ENCODE results near the gene BCS1L.

The BCS1L gene, protein sequence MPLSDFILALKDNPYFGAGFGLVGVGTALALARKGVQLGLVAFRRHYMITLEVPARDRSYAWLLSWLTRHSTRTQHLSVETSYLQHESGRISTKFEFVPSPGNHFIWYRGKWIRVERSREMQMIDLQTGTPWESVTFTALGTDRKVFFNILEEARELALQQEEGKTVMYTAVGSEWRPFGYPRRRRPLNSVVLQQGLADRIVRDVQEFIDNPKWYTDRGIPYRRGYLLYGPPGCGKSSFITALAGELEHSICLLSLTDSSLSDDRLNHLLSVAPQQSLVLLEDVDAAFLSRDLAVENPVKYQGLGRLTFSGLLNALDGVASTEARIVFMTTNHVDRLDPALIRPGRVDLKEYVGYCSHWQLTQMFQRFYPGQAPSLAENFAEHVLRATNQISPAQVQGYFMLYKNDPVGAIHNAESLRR

DNA sequence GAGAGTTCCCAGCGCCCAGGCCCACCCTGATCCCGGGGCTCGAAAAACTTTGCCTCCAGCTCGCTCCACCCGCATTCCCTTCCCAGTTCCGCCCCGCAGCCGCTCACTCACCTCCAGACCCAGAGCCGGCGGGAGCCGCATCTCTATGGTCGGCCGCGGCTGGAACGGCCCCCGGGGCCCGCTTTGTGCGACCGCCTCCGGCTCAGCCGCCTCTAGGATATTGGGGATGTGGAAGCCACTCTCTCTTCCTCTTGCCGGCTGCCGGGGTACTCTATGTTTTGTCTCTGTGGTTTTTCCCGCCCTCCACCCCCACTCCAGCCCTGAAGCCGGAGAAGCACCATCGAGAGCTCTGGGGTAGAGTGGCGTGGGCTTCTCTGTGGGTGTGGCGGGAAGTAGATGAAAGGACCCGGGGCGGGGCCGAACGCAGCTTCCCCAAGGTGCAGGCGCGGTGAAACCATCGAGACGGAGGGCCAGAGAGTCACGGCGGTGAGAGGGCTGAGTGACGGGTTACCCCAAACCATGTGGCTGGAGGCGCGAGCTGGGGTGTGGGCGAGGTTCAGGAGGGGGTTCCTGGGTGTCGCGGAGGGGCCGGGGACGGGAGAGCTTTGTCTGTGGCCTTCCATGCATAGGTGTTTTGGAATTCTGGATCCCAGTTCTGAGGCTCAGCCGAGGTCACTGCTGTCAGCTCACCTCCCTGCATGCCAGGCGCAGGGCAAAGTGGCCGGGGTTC is at the start of gene BCS1L, which contains the start of gene ZNF142:
TSS of gene BCS1L (plus strand) at position 426 of the 730 bp plus-strand sequence. CDS start 1,305 bp downstream, outside the sequence.
TSS of gene ZNF142 (minus strand) at position 366 of the 730 bp plus-strand sequence. CDS start 3,194 bp downstream, outside the sequence.
- DNase-seq, result peak; percentile 94

GRCh38 chr2:218615868-218616315 is 43.6 kb upstream of the BCS1L start:
- no peak for DNase-seq

DNA sequence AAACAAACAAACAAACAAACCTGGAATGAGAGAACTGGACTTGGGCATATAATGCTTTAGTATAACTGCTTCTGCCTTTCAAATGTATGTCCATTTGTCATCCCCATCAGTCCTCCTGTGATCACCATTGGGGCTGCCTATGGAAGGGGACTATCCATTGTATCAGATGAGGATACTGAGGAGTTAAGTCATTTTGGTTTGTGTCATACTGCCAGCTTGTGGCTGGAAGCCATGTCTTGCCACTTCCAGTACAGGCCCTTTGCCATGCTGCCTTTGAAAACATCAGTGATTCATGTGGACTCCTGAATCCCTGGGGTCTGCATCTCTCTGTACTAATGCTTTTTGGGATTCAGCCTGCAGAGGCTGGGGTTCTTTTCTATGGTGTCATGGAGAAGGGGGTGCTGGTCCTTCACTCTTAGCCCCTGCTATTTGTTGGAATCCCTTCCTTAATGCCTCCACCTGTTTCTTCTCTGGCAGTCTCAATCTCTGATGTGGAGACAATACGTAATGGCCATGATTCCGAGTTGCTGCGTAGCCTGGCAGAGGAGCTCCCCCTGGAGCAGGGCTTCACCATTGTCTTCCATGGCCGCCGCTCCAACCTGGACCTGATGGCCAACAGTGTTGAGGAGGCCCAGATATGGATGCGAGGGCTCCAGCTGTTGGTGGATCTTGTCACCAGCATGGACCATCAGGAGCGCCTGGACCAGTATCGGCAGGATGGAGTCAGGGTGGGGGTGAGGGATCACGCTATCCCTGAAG is 41.2 kb upstream of the BCS1L start:
- no peak for DNase-seq

- DNase-seq, result no peak
Measured at GRCh38 chr2:218621007-218621406, 38.5 kb upstream of the BCS1L start.

GRCh38 chr2:218622606-218623365 is 36.7 kb upstream of the BCS1L start:
- no peak for DNase-seq

DNA sequence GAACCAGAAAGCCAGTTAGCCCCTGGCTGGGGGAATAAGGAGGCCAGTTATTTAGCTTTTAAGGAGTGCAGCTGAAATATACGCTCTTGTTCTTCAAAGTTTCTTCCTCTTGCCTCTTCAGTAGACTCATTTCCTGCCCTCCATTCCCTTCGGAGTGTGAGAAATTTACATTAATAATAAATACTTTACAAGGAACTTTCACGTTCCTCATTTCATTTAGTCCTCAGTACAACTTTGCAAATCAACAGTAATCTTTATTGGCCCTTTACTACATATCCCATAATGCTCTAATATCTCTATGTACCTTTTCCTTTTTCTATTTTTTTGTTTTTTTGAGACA is 36.1 kb upstream of the BCS1L start:
- no peak for DNase-seq

DNA sequence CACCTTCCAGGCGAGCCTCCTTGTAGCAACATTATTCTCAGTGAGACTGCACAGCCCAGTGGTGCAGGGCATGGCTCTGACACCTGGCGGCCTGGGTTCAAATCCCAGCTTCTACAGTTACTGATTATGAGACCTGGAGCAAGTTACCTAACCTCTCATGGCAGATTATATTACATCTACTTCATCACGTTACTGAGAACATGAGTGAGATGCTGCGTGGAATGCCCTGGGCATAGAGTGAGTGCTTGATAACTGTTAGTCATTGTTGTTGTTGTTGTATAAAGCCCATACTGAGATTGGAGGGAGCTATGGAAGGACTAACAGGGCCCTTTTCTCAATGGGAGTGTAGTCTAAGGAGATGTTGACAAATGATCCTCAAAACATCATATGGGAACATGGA is 33.1 kb upstream of the BCS1L start:
- DNase-seq, result no peak

- DNase-seq, result no peak
Measured at GRCh38 chr2:218627939-218628338, 31.5 kb upstream of the BCS1L start.

GRCh38 chr2:218631837-218632236 is 27.6 kb upstream of the BCS1L start:
- DNase-seq, result no peak

- DNase-seq, result no peak
Measured at GRCh38 chr2:218635719-218636118, 23.8 kb upstream of the BCS1L start.

DNA sequence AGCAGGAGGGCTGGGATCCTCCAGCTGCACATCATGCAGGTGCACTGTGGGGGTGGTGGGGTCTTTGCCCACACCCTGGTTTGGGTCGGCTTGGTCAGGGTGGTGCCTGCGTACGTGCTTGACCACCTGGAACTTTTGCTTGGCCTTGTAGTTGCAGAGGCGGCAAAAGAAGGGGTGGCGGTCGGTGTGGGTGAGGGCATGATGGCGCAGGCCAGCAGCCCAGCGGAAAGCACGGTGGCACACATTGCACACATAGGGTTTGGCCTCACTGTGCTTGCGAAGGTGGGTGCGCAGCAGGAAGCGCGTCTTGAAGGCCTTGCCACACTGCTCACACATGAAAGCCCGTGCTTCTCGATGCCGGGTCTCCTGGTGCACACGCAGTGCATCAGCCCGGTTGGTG is 21.1 kb upstream of the BCS1L start:
- no peak for DNase-seq

- no peak for DNase-seq
Measured at GRCh38 chr2:218642121-218642656, 17.3 kb upstream of the BCS1L start.

DNA sequence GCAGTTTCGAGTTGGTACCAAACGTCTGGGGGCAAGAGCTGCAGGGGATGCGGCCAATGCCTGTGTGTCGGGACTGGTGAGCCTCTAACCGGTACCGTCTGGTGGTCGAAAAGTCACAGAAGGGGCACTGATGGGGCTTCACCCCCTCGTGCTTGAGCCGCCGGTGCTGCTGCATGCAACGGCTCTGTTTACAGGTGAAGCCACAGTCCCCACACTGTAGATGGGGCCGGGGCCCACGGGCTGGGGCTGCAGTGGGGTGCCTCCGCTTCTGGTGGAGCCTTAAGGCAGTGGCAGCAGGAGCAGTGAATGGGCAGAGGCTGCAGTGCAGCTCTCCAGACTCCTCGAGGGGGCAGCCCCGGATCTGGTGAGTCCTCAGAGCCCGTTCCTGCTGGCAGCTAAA is 16.7 kb upstream of the BCS1L start:
- no peak for DNase-seq

- DNase-seq, result no peak
Measured at GRCh38 chr2:218643751-218644310, 15.7 kb upstream of the BCS1L start.

DNA sequence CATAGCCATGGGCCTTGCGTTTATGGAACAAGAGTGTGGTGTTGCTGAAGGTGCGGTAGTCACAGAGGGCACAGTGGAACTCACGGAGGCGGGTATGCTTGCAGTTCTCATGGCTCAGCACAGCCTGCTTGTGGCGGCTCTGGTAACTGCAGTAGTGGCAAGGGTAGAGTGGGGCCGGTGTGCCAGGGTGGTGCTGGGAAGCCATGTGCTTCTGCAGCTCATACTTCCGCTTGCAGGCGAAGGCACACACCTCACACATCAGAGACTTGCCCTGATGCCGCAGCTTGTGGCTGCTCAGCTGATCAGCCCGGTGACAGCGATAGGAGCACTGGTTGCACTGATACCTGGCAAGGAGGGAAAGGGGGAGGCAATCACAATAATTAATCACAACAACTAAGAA is 14.8 kb upstream of the BCS1L start:
- no peak for DNase-seq

DNA sequence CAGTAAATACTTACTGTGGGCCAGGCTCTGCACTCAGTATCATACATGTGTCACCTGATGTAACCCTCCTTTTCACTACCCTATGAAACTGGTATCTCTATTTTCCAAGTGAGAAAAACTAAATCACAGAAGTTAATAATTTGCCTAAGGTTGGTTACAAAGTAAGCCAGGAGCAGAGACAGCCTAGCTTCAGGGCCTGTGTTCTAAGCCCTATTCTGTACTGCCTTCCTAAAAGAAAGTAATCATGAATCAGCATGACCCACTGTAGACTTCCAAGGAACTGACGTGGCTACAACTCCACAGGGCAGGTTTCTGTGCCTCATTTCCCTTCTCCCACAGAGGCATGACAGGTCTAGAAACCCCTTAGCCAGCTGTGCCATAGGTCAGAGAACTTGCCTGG is 14.4 kb upstream of the BCS1L start:
- no peak for DNase-seq

- peak; percentile 42 to 45 for DNase-seq
Measured at GRCh38 chr2:218648088-218648786, 11.2 kb upstream of the BCS1L start.

DNA sequence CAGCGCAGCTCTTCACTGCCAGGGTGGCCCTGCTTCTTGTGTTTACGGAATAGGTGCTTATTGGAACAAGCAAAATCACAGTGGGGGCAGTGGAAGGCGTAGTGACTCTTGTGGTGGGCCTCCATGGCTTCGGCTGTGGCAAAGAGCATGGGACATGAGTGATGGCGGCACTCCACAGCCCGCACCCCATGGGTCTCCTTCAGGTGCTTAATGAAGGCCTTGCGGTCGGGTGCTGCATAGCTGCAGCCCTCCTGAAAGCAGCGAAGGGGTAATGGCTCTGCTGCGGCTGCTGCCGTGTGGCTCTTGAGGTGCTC is 10.7 kb upstream of the BCS1L start:
- no peak for DNase-seq

- DNase-seq, result no peak
Measured at GRCh38 chr2:218655751-218656150, 3.7 kb upstream of the BCS1L start.

DNA sequence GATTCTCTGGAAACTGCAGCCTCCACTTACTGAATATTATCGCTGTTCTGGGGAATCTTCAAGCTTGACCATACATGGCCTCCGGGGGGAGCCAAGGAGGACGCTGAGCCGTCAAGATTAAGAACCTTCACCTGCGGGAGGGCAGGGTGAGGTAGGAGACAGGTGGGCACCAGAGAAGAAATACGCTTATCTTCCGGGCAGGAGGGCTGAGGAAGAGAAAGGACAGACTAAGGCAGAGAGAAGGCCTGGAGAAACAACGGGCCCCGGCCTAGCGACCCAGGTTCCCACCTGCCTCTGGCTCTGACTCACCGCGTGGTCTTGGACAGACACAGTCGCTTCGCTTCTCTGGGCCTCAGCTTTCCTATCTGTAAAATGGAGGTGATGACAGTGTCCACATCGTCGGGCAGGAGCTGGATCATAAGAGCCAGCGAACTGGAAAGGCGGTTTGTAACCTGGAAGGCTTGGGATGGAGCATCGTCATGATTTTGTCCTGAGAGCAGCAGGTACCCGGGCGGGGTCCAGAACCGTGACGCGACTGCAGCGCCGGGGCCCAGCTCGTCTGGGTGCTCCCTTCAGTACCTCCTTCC is 719 bp upstream of the BCS1L start:
- peak; percentile 26 to 33 for DNase-seq

DNA sequence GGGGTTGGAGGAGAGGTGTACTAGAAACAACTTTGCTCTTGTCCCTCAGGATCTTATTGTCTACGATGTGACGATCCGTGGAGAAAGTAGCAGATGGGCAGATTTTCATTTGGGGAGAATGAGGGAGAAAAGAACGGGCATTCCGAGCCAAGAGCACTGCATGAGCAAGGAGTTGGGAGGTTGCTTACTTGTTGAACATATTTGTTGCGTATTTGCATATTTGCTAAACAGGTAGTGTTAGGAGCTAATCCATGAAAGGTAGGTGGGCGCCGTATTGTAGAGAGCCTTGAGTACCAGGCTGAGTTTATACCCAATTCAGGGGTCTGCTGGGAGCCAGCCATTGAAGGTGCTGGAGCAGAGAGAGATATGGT is 490 bp downstream of the BCS1L start:
- no peak for DNase-seq
